ENCODE data around the gene FUZ. TPM values are rescaled to one million over a fixed set of nuclear protein-coding genes. Genes with fewer than 3 reads are reported as not detected.

FUZ gene
- total RNA-seq, 2 donors from 2014 or later: 6.9 to 12.2 TPM

- no peak for DNase-seq (ENCODE audit: low spot score)
- intact Hi-C loops (cut with DNase I): loop anchor here in 1 of 2 donors (5.0 kb wide), 1 partner anchor 1362 kb away; no protein-coding TSS in a partner anchor
Measured at GRCh38 chr19:49799271-49799797, 13.8 kb downstream of the FUZ start.

GRCh38 chr19:49798574-49798973 is 14.5 kb downstream of the FUZ start:
- intact Hi-C loops (cut with DNase I): loop anchor here in 1 of 2 donors (5.0 kb wide), 1 partner anchor 1361 kb away; no protein-coding TSS in a partner anchor
- no peak for DNase-seq (ENCODE audit: low spot score)

GRCh38 chr19:49795615-49796014 is 17.5 kb downstream of the FUZ start:
- DNase-seq (ENCODE audit: low spot score): no peak
- intact Hi-C loops (cut with DNase I): loop anchor here in 1 of 2 donors (5.0 kb wide), 1 partner anchor 1358 kb away; no protein-coding TSS in a partner anchor

- no peak for DNase-seq (ENCODE audit: low spot score)
- intact Hi-C loops (cut with DNase I): no loop called here
Measured at GRCh38 chr19:49793561-49793840, 19.6 kb downstream of the FUZ start.

GRCh38 chr19:49792829-49793560 is 20.1 kb downstream of the FUZ start:
- intact Hi-C loops (cut with DNase I): no loop called here

GRCh38 chr19:49791776-49792445 is 21.2 kb downstream of the FUZ start:
- intact Hi-C loops (cut with DNase I): no loop called here
- no peak for DNase-seq (ENCODE audit: low spot score)

More at GRCh38 chr19:49792829-49793560, 20.1 kb downstream of the FUZ start:
- no peak for DNase-seq (ENCODE audit: low spot score)

- intact Hi-C loops (cut with DNase I): no loop called here
- no peak for DNase-seq (ENCODE audit: low spot score)
Measured at GRCh38 chr19:49790866-49791265, 22.2 kb downstream of the FUZ start.

GRCh38 chr19:49788857-49789256 is 24.2 kb downstream of the FUZ start:
- DNase-seq (ENCODE audit: low spot score): no peak
- intact Hi-C loops (cut with DNase I): no loop called here

- DNase-seq (ENCODE audit: low spot score): no peak
- intact Hi-C loops (cut with DNase I): no loop called here
Measured at GRCh38 chr19:49787746-49788145, 25.3 kb downstream of the FUZ start.

GRCh38 chr19:49786376-49786820 is 26.7 kb downstream of the FUZ start:
- intact Hi-C loops (cut with DNase I): no loop called here

GRCh38 chr19:49782515-49782914 is 30.6 kb downstream of the FUZ start:
- intact Hi-C loops (cut with DNase I): no loop called here
- DNase-seq (ENCODE audit: low spot score): no peak

More at GRCh38 chr19:49786376-49786820, 26.7 kb downstream of the FUZ start:
- DNase-seq (ENCODE audit: low spot score): peak; percentile 87

GRCh38 chr19:49781394-49781793 is 31.7 kb downstream of the FUZ start:
- intact Hi-C loops (cut with DNase I): no loop called here
- no peak for DNase-seq (ENCODE audit: low spot score)

- no peak for DNase-seq (ENCODE audit: low spot score)
- intact Hi-C loops (cut with DNase I): no loop called here
Measured at GRCh38 chr19:49780861-49781260, 32.2 kb downstream of the FUZ start.

GRCh38 chr19:49779731-49780555 is 33.1 kb downstream of the FUZ start:
- intact Hi-C loops (cut with DNase I): no loop called here

GRCh38 chr19:49776371-49776764 is 36.7 kb downstream of the FUZ start:
- DNase-seq (ENCODE audit: low spot score): no peak
- intact Hi-C loops (cut with DNase I): no loop called here

More at GRCh38 chr19:49779731-49780555, 33.1 kb downstream of the FUZ start:
- no peak for DNase-seq (ENCODE audit: low spot score)

GRCh38 chr19:49775742-49776370 is 37.2 kb downstream of the FUZ start:
- no peak for DNase-seq (ENCODE audit: low spot score)
- intact Hi-C loops (cut with DNase I): no loop called here

- intact Hi-C loops (cut with DNase I): no loop called here
- no peak for DNase-seq (ENCODE audit: low spot score)
Measured at GRCh38 chr19:49774969-49775368, 38.1 kb downstream of the FUZ start.

- intact Hi-C loops (cut with DNase I): no loop called here
- DNase-seq (ENCODE audit: low spot score): no peak
Measured at GRCh38 chr19:49773663-49774350, 39.3 kb downstream of the FUZ start.
